ENCODE results near the gene MRPS18B.

DNA sequence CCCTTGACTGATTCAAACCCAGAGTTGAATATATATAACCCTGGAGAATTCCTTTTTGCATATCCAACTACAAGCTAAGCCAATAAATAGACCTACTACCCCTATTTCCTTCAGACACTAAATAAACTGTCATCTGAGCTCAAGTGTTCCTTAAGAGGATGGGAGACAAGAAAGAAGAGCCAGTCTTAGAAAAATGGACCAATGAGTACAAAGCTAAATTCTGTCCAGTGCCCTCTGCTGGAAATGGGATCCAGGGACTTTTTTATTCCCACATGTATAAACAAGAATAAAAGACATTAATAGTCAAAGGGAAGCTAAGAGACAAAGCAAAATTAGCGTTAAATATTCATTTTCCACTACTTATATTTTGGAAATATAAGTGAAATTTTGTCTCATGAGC, 5.4 kb upstream of the MRPS18B start:
- TF ChIP-seq, protein P1, sequence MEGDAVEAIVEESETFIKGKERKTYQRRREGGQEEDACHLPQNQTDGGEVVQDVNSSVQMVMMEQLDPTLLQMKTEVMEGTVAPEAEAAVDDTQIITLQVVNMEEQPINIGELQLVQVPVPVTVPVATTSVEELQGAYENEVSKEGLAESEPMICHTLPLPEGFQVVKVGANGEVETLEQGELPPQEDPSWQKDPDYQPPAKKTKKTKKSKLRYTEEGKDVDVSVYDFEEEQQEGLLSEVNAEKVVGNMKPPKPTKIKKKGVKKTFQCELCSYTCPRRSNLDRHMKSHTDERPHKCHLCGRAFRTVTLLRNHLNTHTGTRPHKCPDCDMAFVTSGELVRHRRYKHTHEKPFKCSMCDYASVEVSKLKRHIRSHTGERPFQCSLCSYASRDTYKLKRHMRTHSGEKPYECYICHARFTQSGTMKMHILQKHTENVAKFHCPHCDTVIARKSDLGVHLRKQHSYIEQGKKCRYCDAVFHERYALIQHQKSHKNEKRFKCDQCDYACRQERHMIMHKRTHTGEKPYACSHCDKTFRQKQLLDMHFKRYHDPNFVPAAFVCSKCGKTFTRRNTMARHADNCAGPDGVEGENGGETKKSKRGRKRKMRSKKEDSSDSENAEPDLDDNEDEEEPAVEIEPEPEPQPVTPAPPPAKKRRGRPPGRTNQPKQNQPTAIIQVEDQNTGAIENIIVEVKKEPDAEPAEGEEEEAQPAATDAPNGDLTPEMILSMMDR (IDR thresholded peaks at IDR 0.05) = no peak
- TF ChIP-seq EZH2 (IDR thresholded peaks at IDR 0.05; ENCODE audit: borderline replicate concordance, insufficient read depth, low read depth, low read length, poor library complexity, severe bottlenecking) = no peak
